PC-9 (cell line): ENCODE data around the gene SND1.

Experiments
- CTCF ChIP-seq: fragments of 200-600 bp; sonication (generic); conservative IDR thresholded peaks from 2 replicates; pipeline ENCODE4 v1.6.1; 2017; ENCODE audit warnings: mixed run types, antibody characterized with exemption, mild to moderate bottlenecking, moderate library complexity
- EZH2 ChIP-seq: fragments of 200-600 bp; sonication (generic); IDR thresholded peaks from 2 replicates; pipeline ENCODE4 v1.8.0; 2017; ENCODE audit warnings: antibody characterized with exemption, low read depth

- TF ChIP-seq EZH2 (no peak), CTCF (no peak)
These were observed 404.9 kb downstream of the SND1 start for GRCh38 chr7:128056901-128057300.
